Muscle of leg (tissue), 11 donors: ENCODE measurements around the gene PSMA7. TPM values are rescaled to one million over a fixed set of nuclear protein-coding genes. Genes with fewer than 3 reads are reported as not detected.

ENCODE experiments used
- DNase-seq: peaks from one replicate; pipeline ENCODE4 v3.0.0; 2013
- H3K27ac ChIP-seq: one replicate; pipeline ENCODE4 v1.5.1; 2013; ENCODE audit warnings: mild to moderate bottlenecking, low read length, control low read depth
- H3K27me3 ChIP-seq: one replicate; pipeline ENCODE4 v1.6.1; 2013; ENCODE audit warnings: low read length; ENCODE audit not compliant: control insufficient read depth, insufficient read depth
- H3K36me3 ChIP-seq: one replicate; pipeline ENCODE4 v1.6.1; 2013; ENCODE audit warnings: low read length; ENCODE audit not compliant: control insufficient read depth, insufficient read depth
- H3K4me1 ChIP-seq: one replicate; pipeline ENCODE4 v1.6.1; 2013; ENCODE audit warnings: low read length; ENCODE audit not compliant: control insufficient read depth, insufficient read depth
- H3K4me3 ChIP-seq: one replicate; pipeline ENCODE4 v1.5.1; 2013; ENCODE audit warnings: low read length, control low read depth
- H3K9me3 ChIP-seq: replicated peaks from 2 replicates; pipeline ENCODE4 v1.6.1; 2013; ENCODE audit warnings: low read depth, low read length; ENCODE audit not compliant: control insufficient read depth
- WGBS: methylation state at CpG from one replicate; pipeline ENCODE4 v1.1.5; 2013; ENCODE audit warnings: missing lambda C conversion rate; ENCODE audit not compliant: insufficient coverage; 5-methylcytosine and 5-hydroxymethylcytosine counted together
- polyA plus RNA-seq, 8 donors: library from polyadenylated mRNA; unstranded; fragments of 120-200 nt; gene quantifications; one replicate each; pipeline versions ENCODE4 v1.2.1 to v1.2.3, GENCODE V29; 2013; ENCODE audit warnings: inconsistent platforms in 1 of 8, low replicate concordance in 1 of 8; ENCODE audit not compliant: insufficient read length in 8 of 8, insufficient read depth in 1 of 8
- total RNA-seq: library from RNA; stranded (reverse); fragments of 120-200 nt; gene quantifications from one replicate; pipeline ENCODE4 v1.2.4, GENCODE V29; 2013

The PSMA7 gene
- total and polyA plus RNA-seq, 9 donors, result 154 to 227 (median 164) TPM

GRCh38 chr20:62129731-62130531 is 13.3 kb downstream of the PSMA7 start:
- Histone ChIP-seq H3K4me3 (no peak overlapping the region), H3K27ac (no peak overlapping the region), H3K9me3 (no peaks in the 10 kb centered on the region), H3K36me3 (peaks cover 95% of the 10 kb centered on the region), H3K4me1 (peaks cover 7% of the 10 kb centered on the region), H3K27me3 (no peaks in the 10 kb centered on the region)
- DNase-seq, result no peak
- WGBS, result 85% methylated on average over 17 of the region's 20 CpGs

- Histone ChIP-seq H3K36me3 (peaks cover 95% of the 10 kb centered on the region), H3K4me3 (no peak overlapping the region), H3K27ac (no peak overlapping the region), H3K27me3 (no peaks in the 10 kb centered on the region), H3K9me3 (no peaks in the 10 kb centered on the region), H3K4me1 (peaks cover 16% of the 10 kb centered on the region)
- no peak for DNase-seq
- WGBS, result 75% methylated on average over 1 of the region's 6 CpGs
Observed at GRCh38 chr20:62128502-62128901, 14.7 kb downstream of the PSMA7 start.

GRCh38 chr20:62127799-62128198 is 15.4 kb downstream of the PSMA7 start:
- 84% methylated on average over 3 of the region's 6 CpGs for WGBS

GRCh38 chr20:62126141-62126540 is 17.1 kb downstream of the PSMA7 start:
- no peak for DNase-seq
- peaks cover 71% of the 10 kb centered on the region for H3K36me3 ChIP-seq
- WGBS, result 88% methylated on average over 16 of the region's 20 CpGs

More at GRCh38 chr20:62127799-62128198, 15.4 kb downstream of the PSMA7 start:
- Histone ChIP-seq H3K27ac (no peak overlapping the region), H3K36me3 (peaks cover 88% of the 10 kb centered on the region), H3K9me3 (no peaks in the 10 kb centered on the region), H3K27me3 (no peaks in the 10 kb centered on the region), H3K4me3 (no peak overlapping the region), H3K4me1 (peaks cover 19% of the 10 kb centered on the region)
- no peak for DNase-seq

GRCh38 chr20:62123450-62124118 is 19.6 kb downstream of the PSMA7 start:
- WGBS, result 3% methylated on average over 10 of the region's 19 CpGs
- Histone ChIP-seq H3K4me3 (peak overlapping the region; percentile 64), H3K36me3 (peaks cover 46% of the 10 kb centered on the region), H3K27me3 (peaks cover 4% of the 10 kb centered on the region), H3K4me1 (peaks cover 47% of the 10 kb centered on the region), H3K9me3 (no peaks in the 10 kb centered on the region), H3K27ac (peak overlapping the region; percentile 67)
- DNase-seq, result no peak

More at GRCh38 chr20:62126141-62126540, 17.1 kb downstream of the PSMA7 start:
- no peak overlapping the region for H3K27ac ChIP-seq
- H3K9me3 ChIP-seq, result no peaks in the 10 kb centered on the region
- H3K4me1 ChIP-seq, result peaks cover 22% of the 10 kb centered on the region
- H3K4me3 ChIP-seq, result no peak overlapping the region
- no peaks in the 10 kb centered on the region for H3K27me3 ChIP-seq

GRCh38 chr20:62122654-62123449 is 20.3 kb downstream of the PSMA7 start:
- WGBS, result under 1% methylated on average over 70 of the region's 77 CpGs
- no peaks in the 10 kb centered on the region for H3K9me3 ChIP-seq
- H3K27me3 ChIP-seq, result peaks cover 11% of the 10 kb centered on the region
- H3K36me3 ChIP-seq, result peaks cover 38% of the 10 kb centered on the region
- DNase-seq, result peak; percentile 76
- peak overlapping the region; percentile 82 for H3K27ac ChIP-seq
- peak overlapping the region; percentile 64 for H3K4me3 ChIP-seq
- peaks cover 54% of the 10 kb centered on the region for H3K4me1 ChIP-seq

GRCh38 chr20:62121776-62122653 is 21.2 kb downstream of the PSMA7 start, which contains the start of gene LSM14B:
Gene LSM14B (plus strand): TSS chr20:62122475. CDS start chr20:62122667, 192 bp downstream.
- peaks cover 20% of the 10 kb centered on the region for H3K27me3 ChIP-seq
- peaks cover 30% of the 10 kb centered on the region for H3K36me3 ChIP-seq
- peaks cover 56% of the 10 kb centered on the region for H3K4me1 ChIP-seq
- under 1% methylated on average over 110 of the region's 124 CpGs for WGBS
- H3K27ac ChIP-seq, result peak within 1 kb of the TSS; percentile 95
- H3K9me3 ChIP-seq, result no peaks in the 10 kb centered on the region
- peak within 1 kb of the TSS; percentile 64 for H3K4me3 ChIP-seq
- DNase-seq, result peak; percentile 99

- Histone ChIP-seq H3K4me1 (peaks cover 58% of the 10 kb centered on the region), H3K4me3 (peak overlapping the region; percentile 61), H3K27ac (peak overlapping the region; percentile 95), H3K27me3 (peaks cover 27% of the 10 kb centered on the region), H3K36me3 (peaks cover 22% of the 10 kb centered on the region), H3K9me3 (no peaks in the 10 kb centered on the region)
- no peak for DNase-seq
- WGBS, result under 1% methylated on average over 33 of the region's 45 CpGs
Observed at GRCh38 chr20:62120990-62121775, 22.0 kb downstream of the PSMA7 start.

- DNase-seq, result no peak
- peak overlapping the region; percentile 95 for H3K27ac ChIP-seq
- H3K9me3 ChIP-seq, result no peaks in the 10 kb centered on the region
- H3K4me3 ChIP-seq, result no peak overlapping the region
- 88% methylated on average over 3 of the region's 5 CpGs for WGBS
- H3K36me3 ChIP-seq, result peaks cover 15% of the 10 kb centered on the region
- peaks cover 31% of the 10 kb centered on the region for H3K27me3 ChIP-seq
- H3K4me1 ChIP-seq, result peaks cover 58% of the 10 kb centered on the region
Observed at GRCh38 chr20:62120365-62120762, 22.8 kb downstream of the PSMA7 start.
